Naive thymus-derived CD4-positive, alpha-beta T cell (primary cell): ENCODE data around the gene CENPX. TPM values are rescaled to one million over a fixed set of nuclear protein-coding genes. Genes with fewer than 3 reads are reported as not detected.

Source experiments
- ATAC-seq: fragments of 150-1000 bp; cut with Tn5 transposase; 2 replicates; pipeline ENCODE4 v1.10.0; 2021; ENCODE audit warnings: mild to moderate bottlenecking, moderate library complexity
- CTCF ChIA-PET: fragments of 350-600 bp; sonication (Branson Sonifier 250); formaldehyde crosslinking; loops from one replicate; lab custom pipeline; 2021; ENCODE audit warnings: antibody characterized with exemption; lab: Charles Lee
- POLR2A ChIA-PET: fragments of 350-600 bp; sonication (Branson Sonifier 250); formaldehyde crosslinking; loops from one replicate; lab custom pipeline; 2021; ENCODE audit warnings: antibody characterized with exemption, inconsistent platforms; lab: Charles Lee
- DNase-seq, 9 donors: peaks; one replicate each; pipeline versions ENCODE4 v3.0.0 to v3.0.0-alpha.2; 2020 to 2022; ENCODE audit warnings: mixed read lengths in 1 of 9
- H3K27ac ChIP-seq: one replicate; pipeline ENCODE4 v1.7.0; 2013; ENCODE audit warnings: mild to moderate bottlenecking, low read depth, low read length, moderate library complexity
- H3K27me3 ChIP-seq, 2 donors: one replicate each; pipeline ENCODE4 v1.7.0; 2013; ENCODE audit warnings: low read length in 2 of 2, mild to moderate bottlenecking in 2 of 2, moderate library complexity in 2 of 2; ENCODE audit not compliant: control insufficient read depth in 2 of 2, insufficient read depth in 2 of 2
- H3K36me3 ChIP-seq, 3 experiments: 1 replicate in 2 of 3; 2 replicates in 1 of 3; pipeline ENCODE4 v1.7.0; 2013; ENCODE audit warnings: low read length in 3 of 3, mild to moderate bottlenecking in 3 of 3, moderate library complexity in 1 of 3; ENCODE audit not compliant: insufficient read depth in 3 of 3, control insufficient read depth in 2 of 3
- H3K4me1 ChIP-seq, 2 donors: one replicate each; pipeline ENCODE4 v1.7.0; 2013; ENCODE audit warnings: low read length in 2 of 2, mild to moderate bottlenecking in 2 of 2, moderate library complexity in 1 of 2; ENCODE audit not compliant: control insufficient read depth in 2 of 2, insufficient read depth in 2 of 2
- H3K4me3 ChIP-seq: 2 replicates; pipeline ENCODE4 v1.7.0; 2013; ENCODE audit warnings: mild to moderate bottlenecking, low read length
- H3K9me3 ChIP-seq, 3 experiments: 1 replicate in 2 of 3; 2 replicates in 1 of 3; pipeline ENCODE4 v1.7.0; 2013; ENCODE audit warnings: low read length in 3 of 3; ENCODE audit not compliant: control insufficient read depth in 2 of 3
- H3K27ac Mint-ChIP-seq, 9 donors: one replicate each; pipeline ENCODE4 v1.8.0; 2020 to 2022; ENCODE audit warnings: mixed read lengths in 9 of 9, mild to moderate bottlenecking in 8 of 9, moderate library complexity in 5 of 9, inconsistent platforms in 2 of 9
- H3K27me3 Mint-ChIP-seq, 5 donors: one replicate each; pipeline ENCODE4 v1.8.0; 2021 to 2022; ENCODE audit warnings: mixed read lengths in 5 of 5, mild to moderate bottlenecking in 1 of 5
- H3K36me3 Mint-ChIP-seq, 5 donors: one replicate each; pipeline ENCODE4 v1.8.0; 2020 to 2022; ENCODE audit warnings: mixed read lengths in 5 of 5, mild to moderate bottlenecking in 3 of 5, inconsistent platforms in 1 of 5
- H3K4me1 Mint-ChIP-seq, 7 donors: one replicate each; pipeline ENCODE4 v1.8.0; 2020 to 2022; ENCODE audit warnings: mixed read lengths in 7 of 7, mild to moderate bottlenecking in 3 of 7, inconsistent platforms in 1 of 7
- H3K4me3 Mint-ChIP-seq, 10 donors: one replicate each; pipeline ENCODE4 v1.8.0; 2020 to 2022; ENCODE audit warnings: mild to moderate bottlenecking in 10 of 10, mixed read lengths in 10 of 10, moderate library complexity in 6 of 10, inconsistent platforms in 2 of 10
- H3K9me3 Mint-ChIP-seq, 11 donors: one replicate each; pipeline ENCODE4 v1.8.0; 2020 to 2022; ENCODE audit warnings: mixed read lengths in 11 of 11, mild to moderate bottlenecking in 4 of 11, inconsistent platforms in 1 of 11, moderate library complexity in 1 of 11
- intact Hi-C, 2 donors: fragments of 100-400 bp; cut with micrococcal nuclease; formaldehyde crosslinking; loops; one replicate each; pipeline ENCODE4 v1.15.1; 2023
- polyA plus RNA-seq, 2 donors: library from polyadenylated mRNA; unstranded; fragments of 300-500 nt; fragmentation: Illumina TruSeq; gene quantifications; one replicate each; pipeline ENCODE4 v1.2.3, GENCODE V29; 2021
- total RNA-seq, 6 experiments: library from RNA in 5 of 6; stranded (reverse) in 5 of 6; gene quantifications; 1 replicate in 5 of 6; 2 replicates in 1 of 6; pipeline ENCODE4 v1.2.3 and lab custom pipeline; 2021 to 2026

CENPX gene
- total and polyA plus RNA-seq, 7 experiments from 2014 or later, result 25.5 to 72.7 (median 34.1) TPM

GRCh38 chr17:81994593-81995462 is 27.9 kb downstream of the CENPX start:
- DNase-seq (no peak), ATAC-seq (no peak)
- intact Hi-C loops, result no loop called here
- no peak overlapping the region for H3K4me3 ChIP-seq
- H3K27ac ChIP-seq, result no peak overlapping the region
- Mint-ChIP-seq H3K4me1 (peaks cover 0 to 10% (median 5%) of the 10 kb centered on the region in 7 donors), H3K4me3 (no peak overlapping the region), H3K27ac (no peak overlapping the region), H3K36me3 (peaks cover 0 to 12% (median 0%) of the 10 kb centered on the region in 5 donors), H3K27me3 (no peaks in the 10 kb centered on the region), H3K9me3 (no peaks in the 10 kb centered on the region)
- CTCF ChIA-PET, result interaction anchor here (0.6 kb wide), 1 partner anchor 10 kb away, joined by 6 read pairs; no protein-coding TSS in a partner anchor
- H3K36me3 ChIP-seq, result peaks cover 0 to 31% (median 0%) of the 10 kb centered on the region in 3 experiments
- H3K27me3 ChIP-seq, result no peaks in the 10 kb centered on the region
- H3K4me1 ChIP-seq, result no peaks in the 10 kb centered on the region
- H3K9me3 ChIP-seq, result no peaks in the 10 kb centered on the region
- POLR2A ChIA-PET, result no interaction called here

- DNase-seq, result no peak
- no peak overlapping the region for H3K27ac Mint-ChIP-seq
- CTCF ChIA-PET, result interaction anchor here (0.6 kb wide), 1 partner anchor 9 kb away, joined by 6 read pairs; no protein-coding TSS in a partner anchor
- Histone ChIP-seq H3K4me3 (no peak overlapping the region), H3K27me3 (no peaks in the 10 kb centered on the region), H3K27ac (no peak overlapping the region), H3K36me3 (peaks cover 0 to 37% (median 0%) of the 10 kb centered on the region in 3 experiments), H3K9me3 (no peaks in the 10 kb centered on the region), H3K4me1 (no peaks in the 10 kb centered on the region)
- ATAC-seq, result no peak
- POLR2A ChIA-PET, result no interaction called here
- H3K36me3 Mint-ChIP-seq, result peaks cover 0 to 12% (median 0%) of the 10 kb centered on the region in 5 donors
- H3K4me3 Mint-ChIP-seq, result no peak overlapping the region
- H3K9me3 Mint-ChIP-seq, result no peaks in the 10 kb centered on the region
- intact Hi-C loops, result no loop called here
- H3K4me1 Mint-ChIP-seq, result peaks cover 0 to 10% (median 5%) of the 10 kb centered on the region in 7 donors
- no peaks in the 10 kb centered on the region for H3K27me3 Mint-ChIP-seq
Measured at GRCh38 chr17:81993729-81994592, 28.7 kb downstream of the CENPX start.

- Histone ChIP-seq H3K27me3 (no peaks in the 10 kb centered on the region), H3K27ac (no peak overlapping the region), H3K4me3 (no peak overlapping the region), H3K4me1 (no peaks in the 10 kb centered on the region), H3K36me3 (peaks cover 0 to 41% (median 0%) of the 10 kb centered on the region in 3 experiments), H3K9me3 (no peaks in the 10 kb centered on the region)
- CTCF ChIA-PET, result no interaction called here
- intact Hi-C loops, result no loop called here
- Mint-ChIP-seq H3K9me3 (no peaks in the 10 kb centered on the region), H3K36me3 (peaks cover 0 to 12% (median 0%) of the 10 kb centered on the region in 5 donors), H3K4me3 (peak overlapping the region in 1 of 10 donors; percentile 21), H3K27me3 (no peaks in the 10 kb centered on the region), H3K27ac (no peak overlapping the region), H3K4me1 (peaks cover 0 to 8% (median 5%) of the 10 kb centered on the region in 7 donors)
- POLR2A ChIA-PET, result no interaction called here
- ATAC-seq (no peak), DNase-seq (no peak)
Measured at GRCh38 chr17:81992306-81993102, 30.2 kb downstream of the CENPX start.

GRCh38 chr17:81991684-81992305 is 30.9 kb downstream of the CENPX start:
- H3K27ac ChIP-seq, result no peak overlapping the region
- no peak overlapping the region for H3K4me3 ChIP-seq
- H3K36me3 ChIP-seq, result peaks cover 0 to 38% (median 0%) of the 10 kb centered on the region in 3 experiments
- ChIA-PET POLR2A (no interaction called here), CTCF (no interaction called here)
- peaks cover 0 to 12% (median 5%) of the 10 kb centered on the region in 7 donors for H3K4me1 Mint-ChIP-seq
- H3K9me3 ChIP-seq, result no peaks in the 10 kb centered on the region
- H3K9me3 Mint-ChIP-seq, result no peaks in the 10 kb centered on the region
- H3K27ac Mint-ChIP-seq, result no peak overlapping the region
- no peak for ATAC-seq
- no peaks in the 10 kb centered on the region for H3K27me3 ChIP-seq
- H3K4me3 Mint-ChIP-seq, result no peak overlapping the region
- no peak for DNase-seq
- intact Hi-C loops, result no loop called here
- no peaks in the 10 kb centered on the region for H3K4me1 ChIP-seq
- peaks cover 0 to 14% (median 0%) of the 10 kb centered on the region in 5 donors for H3K36me3 Mint-ChIP-seq
- no peaks in the 10 kb centered on the region for H3K27me3 Mint-ChIP-seq

- H3K9me3 ChIP-seq, result no peaks in the 10 kb centered on the region
Measured at GRCh38 chr17:81990836-81991683, 31.6 kb downstream of the CENPX start.

More at GRCh38 chr17:81990836-81991683, 31.6 kb downstream of the CENPX start:
- DNase-seq (no peak), ATAC-seq (no peak)
- H3K9me3 Mint-ChIP-seq, result no peaks in the 10 kb centered on the region
- Histone ChIP-seq H3K27me3 (no peaks in the 10 kb centered on the region), H3K4me1 (no peaks in the 10 kb centered on the region), H3K36me3 (peaks cover 0 to 36% (median 0%) of the 10 kb centered on the region in 3 experiments), H3K27ac (no peak overlapping the region), H3K4me3 (no peak overlapping the region)
- intact Hi-C loops, result no loop called here
- ChIA-PET POLR2A (no interaction called here), CTCF (interaction anchor here (1.1 kb wide), 1 partner anchor 32 kb away, joined by 3 read pairs; no protein-coding TSS in a partner anchor)
- H3K4me3 Mint-ChIP-seq, result no peak overlapping the region
- no peak overlapping the region for H3K27ac Mint-ChIP-seq
- no peaks in the 10 kb centered on the region for H3K27me3 Mint-ChIP-seq
- H3K36me3 Mint-ChIP-seq, result peaks cover 0 to 14% (median 0%) of the 10 kb centered on the region in 5 donors
- peaks cover 0 to 14% (median 5%) of the 10 kb centered on the region in 7 donors for H3K4me1 Mint-ChIP-seq
